Epithelial cell of proximal tubule (primary cell): ENCODE data around the gene SLC9A9. TPM values are rescaled to one million over a fixed set of nuclear protein-coding genes. Genes with fewer than 3 reads are reported as not detected.

Source experiments
- DNase-seq: peaks from one replicate; pipeline ENCODE4 v3.0.0-alpha.2; 2011; ENCODE audit warnings: low read depth
- H3K4me3 ChIP-seq: 2 replicates; pipeline ENCODE4 v1.5.1; 2011; ENCODE audit warnings: low read depth, mild to moderate bottlenecking, low read length
- CTCF ChIP-seq: conservative IDR thresholded peaks from 2 replicates; pipeline ENCODE4 v1.5.1; 2012; ENCODE audit warnings: low read depth, mild to moderate bottlenecking, low read length
- total RNA-seq: library from RNA; depleted of rRNA; stranded (reverse); fragments of >200 nt; gene quantifications from 2 replicates; pipeline ENCODE4 v1.2.3, GENCODE V29; 2015

Gene SLC9A9
- total RNA-seq, 1 donor from 2014 or later = 0.17 TPM

GRCh38 chr3:143331350-143331749, 516.9 kb downstream of the SLC9A9 start:
- TF ChIP-seq CTCF = no peak
- no peak overlapping the region for H3K4me3 ChIP-seq
- DNase-seq = no peak

GRCh38 chr3:143330296-143330868, 517.9 kb downstream of the SLC9A9 start:
- H3K4me3 ChIP-seq = no peak overlapping the region
- TF ChIP-seq CTCF = no peak
- no peak for DNase-seq

DNA sequence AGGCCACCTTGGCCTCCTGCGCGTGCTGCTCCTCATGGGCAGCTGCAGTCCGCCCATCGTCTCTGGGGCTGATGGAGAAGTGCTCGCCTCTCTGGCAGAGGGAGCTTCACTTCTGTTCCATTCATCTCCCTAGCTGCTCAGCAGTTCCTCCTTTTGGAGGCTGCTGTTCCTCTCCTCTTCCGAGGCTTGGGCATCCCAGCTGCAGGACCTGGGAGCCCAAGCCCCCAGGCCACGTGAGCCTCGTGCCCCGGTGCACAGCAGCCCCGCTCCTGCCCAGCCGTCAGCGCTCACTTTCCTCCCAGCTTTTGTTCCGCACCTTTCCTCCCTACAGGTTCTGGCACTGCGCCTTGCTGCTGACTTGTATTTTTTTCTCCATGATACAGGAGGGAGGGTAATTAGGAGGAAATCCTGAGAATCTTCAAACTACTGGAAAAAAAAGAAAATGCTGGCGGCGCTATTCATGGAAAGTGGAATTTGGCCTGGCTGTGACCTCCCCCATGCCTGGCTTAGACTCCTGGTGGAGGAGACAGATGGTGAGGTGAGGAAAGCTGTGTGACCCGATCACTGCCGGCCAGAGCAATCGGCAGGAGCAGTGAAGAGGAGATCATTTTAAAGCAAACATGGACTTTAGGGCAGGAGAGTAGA, 518.6 kb downstream of the SLC9A9 start:
- DNase-seq = no peak
- peak overlapping the region; percentile 31 for H3K4me3 ChIP-seq
- peak; percentile 26 for TF ChIP-seq CTCF

DNA sequence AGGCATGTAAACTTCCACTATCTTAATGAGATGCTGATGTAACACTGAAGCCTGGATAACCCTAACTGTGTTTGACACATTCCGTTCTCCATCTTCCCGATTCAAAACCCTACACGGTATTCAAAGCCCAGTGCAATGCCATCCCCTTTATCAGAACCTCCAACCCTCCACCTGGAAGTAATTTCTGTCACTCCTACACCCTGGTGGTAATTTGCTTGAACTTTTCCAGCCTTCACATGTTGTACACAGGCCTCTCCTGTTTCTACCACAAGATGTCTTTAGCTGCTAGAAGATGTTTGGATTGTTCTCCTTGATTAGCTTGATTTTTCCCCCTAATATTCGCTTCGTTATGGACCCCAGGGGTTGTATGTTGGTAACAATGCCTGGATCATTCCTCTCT, 519.8 kb downstream of the SLC9A9 start:
- TF ChIP-seq CTCF = peak; percentile 40

DNA sequence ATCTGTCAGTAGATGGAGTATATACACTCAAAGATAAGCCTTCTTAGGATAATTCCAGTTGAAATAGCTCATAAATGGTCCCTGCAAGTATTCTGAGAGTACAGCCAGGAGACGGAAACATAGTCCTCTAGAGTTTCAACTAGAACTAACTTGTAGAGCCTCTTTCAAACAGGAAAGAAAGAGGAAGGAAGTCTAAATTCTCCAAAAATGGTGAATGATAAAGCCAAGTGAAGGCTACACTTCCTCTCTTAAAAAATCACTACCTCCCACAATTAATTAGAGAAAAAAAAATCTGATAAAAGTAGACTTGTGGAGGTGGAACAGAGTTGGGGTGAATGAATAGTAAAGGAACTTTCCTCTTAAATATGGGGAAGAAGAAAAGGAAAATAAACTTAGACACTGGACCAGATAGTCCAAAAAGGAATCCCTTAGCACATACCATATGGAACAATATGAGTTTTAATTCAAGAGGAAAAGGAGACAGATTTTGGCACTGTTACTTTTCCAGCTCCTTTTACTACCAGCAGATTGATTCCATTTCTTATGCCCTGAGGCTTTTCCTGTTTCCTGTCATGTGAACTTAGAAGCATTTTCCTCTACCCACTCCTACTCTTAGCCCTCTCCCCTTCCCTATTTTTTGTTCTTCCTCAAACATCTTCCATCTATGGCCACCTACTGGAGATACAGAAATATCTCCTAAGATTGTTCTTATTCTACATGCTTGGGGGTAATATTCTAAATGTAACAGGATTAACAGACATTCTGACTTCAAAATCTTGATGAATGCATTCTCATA, 521.1 kb downstream of the SLC9A9 start:
- TF ChIP-seq CTCF = peak; percentile 35
- no peak overlapping the region for H3K4me3 ChIP-seq
- DNase-seq = no peak

More for the DNA sequence above, 519.8 kb downstream of the SLC9A9 start:
- DNase-seq = no peak
- no peak overlapping the region for H3K4me3 ChIP-seq

- no peak overlapping the region for H3K4me3 ChIP-seq
- no peak for TF ChIP-seq CTCF
- no peak for DNase-seq
These were observed 527.1 kb downstream of the SLC9A9 start for GRCh38 chr3:143321058-143321769.
